ENCODE results near the gene SIVA1.

The SIVA1 gene, protein sequence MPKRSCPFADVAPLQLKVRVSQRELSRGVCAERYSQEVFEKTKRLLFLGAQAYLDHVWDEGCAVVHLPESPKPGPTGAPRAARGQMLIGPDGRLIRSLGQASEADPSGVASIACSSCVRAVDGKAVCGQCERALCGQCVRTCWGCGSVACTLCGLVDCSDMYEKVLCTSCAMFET
- 8.8 to 50.7 (median 21.9) reads per million in 17 experiments for total RNA-seq

DNA sequence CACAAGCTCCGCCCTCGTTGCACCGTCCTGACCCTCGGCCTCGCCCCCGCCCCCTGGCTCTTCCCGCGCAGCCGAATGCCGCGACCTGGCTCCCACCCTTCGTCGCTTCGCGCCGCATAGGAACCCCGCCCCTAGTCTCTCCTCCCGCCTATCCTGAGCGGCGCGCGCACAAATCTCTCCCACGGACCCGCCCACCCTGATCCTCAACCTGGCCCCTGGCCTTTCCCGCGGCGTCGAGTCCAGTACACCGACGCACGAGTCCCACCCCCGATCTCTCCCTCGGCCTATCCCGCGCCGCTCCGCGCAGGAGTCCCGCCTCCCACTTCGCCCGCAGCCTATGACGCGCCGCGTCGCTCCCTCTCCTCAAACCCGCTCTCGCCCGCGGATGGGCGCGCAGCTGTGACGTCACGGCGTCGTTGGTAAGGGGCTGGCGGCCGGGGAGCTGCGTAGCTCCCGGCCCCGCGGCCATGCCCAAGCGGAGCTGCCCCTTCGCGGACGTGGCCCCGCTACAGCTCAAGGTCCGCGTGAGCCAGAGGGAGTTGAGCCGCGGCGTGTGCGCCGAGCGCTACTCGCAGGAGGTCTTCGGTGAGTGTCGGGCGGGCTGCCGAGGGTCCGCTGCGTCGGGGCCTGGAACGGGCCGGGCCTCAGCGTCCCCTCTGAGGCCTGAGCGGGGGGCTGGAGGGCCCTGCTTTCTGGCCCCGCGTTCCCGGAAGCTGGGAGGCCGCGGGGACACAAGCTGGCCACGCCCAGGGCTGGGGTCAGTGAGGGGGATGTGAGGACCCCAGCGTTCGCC lies at the start of gene SIVA1:
Gene SIVA1 (plus strand): TSS at position 413 of the 793 bp plus-strand sequence. CDS start 55 bp downstream, at position 468.
- DNase-seq, result peak; percentile 100

DNA sequence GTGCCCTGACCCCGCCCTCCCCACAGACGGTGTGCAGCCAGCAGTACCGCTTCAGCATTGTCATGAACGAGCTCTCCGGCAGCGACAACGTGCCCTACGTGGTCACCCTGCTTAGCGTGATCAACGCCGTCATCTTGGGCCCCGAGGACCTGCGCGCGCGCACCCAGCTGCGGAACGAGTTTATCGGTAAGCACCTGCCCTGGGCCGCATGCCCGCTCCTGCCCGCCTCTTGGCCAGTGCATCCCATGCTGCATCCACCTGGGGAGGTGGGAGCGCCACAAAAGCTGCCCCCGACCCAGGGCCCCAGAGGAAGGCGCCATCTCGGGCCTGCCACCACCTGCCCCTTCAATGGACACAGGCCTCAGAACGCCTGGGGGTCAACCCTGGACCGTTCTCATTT lies 49.7 kb upstream of the SIVA1 start:
- no peak for DNase-seq

DNA sequence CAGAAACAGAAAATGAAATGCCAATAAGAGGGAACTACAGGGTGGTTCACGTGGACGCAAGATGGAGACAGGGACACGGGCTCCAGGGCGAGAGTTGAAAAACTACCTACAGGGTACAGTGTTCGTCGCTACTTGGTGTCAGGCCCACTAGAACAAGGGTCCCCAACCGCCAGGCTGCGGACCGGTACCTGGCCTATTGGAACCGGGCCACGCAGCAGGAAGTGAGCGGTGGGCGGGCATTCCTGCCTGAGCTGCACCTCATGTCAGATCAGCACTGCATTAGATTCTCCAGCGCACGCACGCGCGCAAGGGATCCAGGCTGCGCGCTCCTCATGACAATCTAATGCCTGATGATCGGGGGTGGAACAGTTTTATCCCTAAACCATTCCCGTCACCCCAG lies 48.7 kb upstream of the SIVA1 start:
- DNase-seq, result no peak

DNA sequence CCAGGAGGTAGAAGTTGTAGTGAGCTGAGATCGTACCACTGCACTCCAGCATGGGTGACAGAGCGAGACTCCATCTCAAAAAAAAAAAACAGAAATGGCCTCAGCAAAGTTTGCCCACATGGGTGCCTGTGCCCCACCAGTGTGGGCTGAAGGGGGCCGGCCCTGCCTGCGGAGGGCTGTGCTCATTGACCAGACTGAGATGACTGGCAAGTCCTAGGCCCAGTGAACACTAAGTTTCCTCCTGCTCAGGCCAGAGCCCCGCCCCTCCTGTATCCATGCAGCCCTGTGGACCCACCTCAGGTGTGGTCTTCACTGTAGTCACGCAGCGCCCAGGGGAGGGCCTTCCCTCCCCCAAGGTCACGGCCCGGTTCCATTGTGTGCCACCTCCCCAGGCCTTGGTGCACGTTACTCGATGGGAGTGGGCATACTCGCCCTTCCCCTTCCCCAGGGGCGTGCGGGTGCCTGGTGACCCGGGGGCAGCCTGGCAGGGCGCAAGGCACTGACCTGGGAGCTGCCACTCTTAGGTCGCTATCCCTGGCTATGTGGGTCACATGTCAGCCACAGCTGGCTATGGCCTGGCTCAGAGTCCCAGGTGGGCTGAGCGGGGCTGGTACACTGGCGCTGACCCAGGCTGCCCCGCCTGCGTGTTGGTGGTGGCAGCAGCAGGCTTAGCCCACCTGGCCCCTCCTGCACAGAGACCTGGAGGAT lies 47.5 kb upstream of the SIVA1 start:
- no peak for DNase-seq

DNA sequence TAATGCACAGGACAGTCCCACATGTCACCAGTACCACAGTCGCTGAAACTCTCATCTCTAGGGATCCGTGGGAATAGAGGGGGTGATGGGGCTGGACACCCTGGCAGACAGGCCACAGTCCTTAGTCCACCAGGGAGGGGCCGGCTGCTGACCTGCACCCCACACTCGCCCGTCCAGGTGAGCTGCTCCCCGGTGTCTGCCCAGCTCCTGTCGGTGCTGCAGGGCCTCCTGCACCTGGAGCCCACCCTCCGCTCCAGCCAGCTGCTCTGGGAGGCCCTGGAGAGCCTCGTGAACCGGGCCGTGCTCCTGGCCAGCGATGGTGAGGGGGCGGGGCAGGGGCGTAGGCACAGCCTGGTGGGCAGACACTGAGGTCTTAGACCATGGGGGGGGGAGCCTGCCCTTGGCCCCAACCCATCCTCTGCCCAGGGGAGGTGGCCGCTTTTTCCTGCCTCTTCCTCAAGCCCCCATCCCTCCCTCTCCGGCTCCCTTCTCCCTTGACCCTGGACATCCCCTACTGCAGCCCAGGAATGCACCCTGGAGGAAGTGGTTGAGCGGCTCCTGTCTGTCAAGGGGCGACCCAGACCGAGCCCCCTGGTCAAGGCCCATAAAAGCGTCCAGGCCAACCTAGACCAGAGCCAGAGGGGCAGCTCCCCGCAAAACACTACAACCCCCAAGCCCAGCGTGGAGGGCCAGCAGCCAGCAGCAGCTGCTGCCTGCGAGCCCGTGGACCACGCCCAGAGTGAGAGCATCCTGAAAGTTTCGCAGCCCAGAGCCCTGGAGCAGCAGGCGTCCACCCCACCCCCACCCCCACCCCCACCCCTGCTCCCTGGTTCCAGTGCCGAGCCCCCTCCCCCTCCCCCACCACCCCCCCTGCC lies 46.0 kb upstream of the SIVA1 start:
- no peak for DNase-seq

DNA sequence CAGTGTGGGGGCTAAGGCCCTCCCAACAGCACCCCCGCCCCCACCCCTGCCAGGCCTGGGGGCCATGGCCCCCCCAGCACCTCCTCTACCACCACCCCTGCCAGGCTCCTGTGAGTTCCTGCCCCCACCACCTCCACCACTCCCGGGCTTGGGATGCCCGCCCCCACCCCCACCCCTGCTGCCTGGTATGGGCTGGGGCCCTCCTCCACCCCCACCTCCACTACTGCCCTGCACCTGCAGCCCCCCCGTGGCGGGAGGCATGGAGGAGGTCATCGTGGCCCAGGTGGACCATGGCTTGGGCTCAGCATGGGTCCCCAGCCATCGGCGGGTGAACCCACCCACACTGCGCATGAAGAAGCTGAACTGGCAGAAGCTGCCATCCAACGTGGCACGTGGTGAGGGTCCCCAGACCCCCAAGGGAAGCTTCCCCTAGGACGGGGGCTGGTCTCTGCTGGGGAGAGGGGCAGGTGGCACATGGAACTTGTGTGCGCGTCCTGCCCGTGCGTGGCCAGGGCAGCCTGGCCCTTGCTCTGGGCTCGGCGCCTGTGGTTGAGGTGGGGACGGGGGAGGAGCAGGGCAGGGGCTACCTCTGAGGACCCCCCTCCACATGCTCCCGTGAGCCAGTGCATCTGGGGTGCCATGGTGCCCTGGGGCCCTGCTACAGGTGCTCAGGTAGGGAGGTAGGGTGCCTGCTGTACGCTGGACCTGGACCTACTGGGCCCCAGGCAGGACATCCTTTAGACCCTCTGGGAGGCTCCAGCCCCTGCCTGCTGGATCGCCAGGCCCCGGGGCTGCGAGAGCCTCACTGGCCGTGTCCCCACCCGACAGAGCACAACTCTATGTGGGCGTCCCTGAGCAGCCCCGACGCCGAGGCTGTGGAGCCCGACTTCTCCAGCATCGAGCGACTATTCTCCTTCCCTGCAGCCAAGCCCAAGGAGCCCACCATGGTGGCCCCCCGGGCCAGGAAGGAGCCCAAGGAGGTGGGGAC lies 45.0 kb upstream of the SIVA1 start:
- no peak for DNase-seq

DNA sequence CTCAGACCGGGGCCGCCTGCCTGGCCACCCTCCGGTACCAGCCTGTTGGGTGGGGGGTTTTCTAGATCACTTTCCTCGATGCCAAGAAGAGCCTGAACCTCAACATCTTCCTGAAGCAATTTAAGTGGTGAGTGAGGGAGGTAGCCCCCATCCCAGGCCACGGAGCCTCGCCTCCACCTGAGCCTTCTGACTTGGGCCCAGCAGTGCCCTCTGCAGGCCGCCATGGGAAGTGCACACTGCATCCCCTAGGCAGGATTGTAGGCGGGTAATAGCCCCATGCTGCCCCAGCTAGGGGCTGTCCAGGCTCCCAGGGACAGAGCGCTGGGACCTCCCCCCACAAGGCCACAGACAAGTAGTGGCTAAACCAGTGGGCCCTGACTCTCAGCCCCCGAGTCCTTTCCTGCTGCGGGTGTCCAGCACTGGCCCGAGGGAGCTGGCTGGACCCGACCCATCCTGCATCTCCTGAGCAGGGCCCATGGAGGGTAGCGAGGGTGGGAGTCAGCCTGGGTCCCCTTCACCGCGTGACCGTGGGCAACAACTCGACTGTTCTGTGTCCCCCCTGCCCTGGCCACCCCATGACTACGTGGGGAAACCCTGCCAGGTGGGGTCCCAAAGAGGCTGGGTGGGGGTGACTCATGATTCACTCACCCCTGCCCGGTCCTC lies 44.2 kb upstream of the SIVA1 start:
- peak; percentile 65 to 84 (median 74) for DNase-seq

DNA sequence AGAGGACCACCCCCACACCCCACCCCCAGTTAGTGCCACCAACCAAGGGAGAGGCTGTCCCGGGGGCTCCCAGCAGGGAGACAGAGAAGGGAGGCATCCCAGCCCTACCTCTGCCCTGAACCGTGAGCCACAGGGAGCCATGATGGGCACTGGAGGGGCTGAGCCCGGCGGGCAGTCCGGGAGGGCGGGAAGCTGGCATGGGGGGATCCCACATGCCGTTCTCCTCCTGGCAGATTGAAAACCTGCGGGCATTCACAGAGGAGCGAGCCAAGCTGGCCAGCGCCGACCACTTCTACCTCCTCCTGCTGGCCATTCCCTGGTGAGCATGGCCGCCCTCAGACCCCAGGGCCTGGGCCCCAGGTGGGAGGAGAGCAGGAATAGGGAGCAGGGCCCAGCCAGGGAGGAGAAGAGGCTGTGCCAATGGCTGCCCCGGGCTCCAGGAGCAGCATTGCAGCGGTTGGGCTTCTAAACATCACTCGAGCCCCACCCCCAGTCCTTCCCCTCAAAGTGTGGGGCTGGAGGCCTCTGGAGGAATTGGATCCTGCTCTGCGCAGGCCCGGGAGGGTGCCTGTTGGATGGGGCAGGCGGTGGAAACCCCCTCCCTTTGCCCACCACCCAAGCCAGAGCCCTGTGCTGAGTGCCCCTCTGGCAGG lies 43.4 kb upstream of the SIVA1 start:
- no peak for DNase-seq

DNA sequence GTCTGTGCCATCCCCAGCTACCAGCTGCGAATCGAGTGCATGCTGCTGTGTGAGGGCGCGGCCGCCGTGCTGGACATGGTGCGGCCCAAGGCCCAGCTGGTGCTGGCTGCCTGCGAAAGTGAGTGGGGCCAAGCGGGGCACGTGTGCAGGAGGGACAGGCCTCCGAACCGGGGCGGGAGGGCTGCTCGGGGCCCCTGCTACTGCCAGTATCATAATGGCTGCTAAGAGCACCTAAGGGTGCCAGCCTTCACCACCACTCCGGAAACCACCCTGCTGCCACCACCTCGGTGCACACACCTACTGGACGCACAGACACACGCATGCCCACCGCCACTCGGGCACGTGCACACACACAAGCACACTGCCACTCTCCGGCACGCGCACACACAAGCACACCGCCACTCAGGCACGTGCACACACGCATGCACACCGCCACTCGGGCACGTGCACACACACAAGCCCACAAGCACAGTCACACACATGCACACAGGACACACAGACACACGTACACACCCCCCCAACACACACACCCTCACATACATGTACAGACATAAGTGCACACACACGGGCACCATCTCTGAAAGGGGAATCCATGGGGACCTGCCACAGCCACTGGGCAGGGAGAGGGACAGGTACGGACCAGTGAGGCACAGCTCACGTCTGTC lies 42.7 kb upstream of the SIVA1 start:
- no peak for DNase-seq

DNA sequence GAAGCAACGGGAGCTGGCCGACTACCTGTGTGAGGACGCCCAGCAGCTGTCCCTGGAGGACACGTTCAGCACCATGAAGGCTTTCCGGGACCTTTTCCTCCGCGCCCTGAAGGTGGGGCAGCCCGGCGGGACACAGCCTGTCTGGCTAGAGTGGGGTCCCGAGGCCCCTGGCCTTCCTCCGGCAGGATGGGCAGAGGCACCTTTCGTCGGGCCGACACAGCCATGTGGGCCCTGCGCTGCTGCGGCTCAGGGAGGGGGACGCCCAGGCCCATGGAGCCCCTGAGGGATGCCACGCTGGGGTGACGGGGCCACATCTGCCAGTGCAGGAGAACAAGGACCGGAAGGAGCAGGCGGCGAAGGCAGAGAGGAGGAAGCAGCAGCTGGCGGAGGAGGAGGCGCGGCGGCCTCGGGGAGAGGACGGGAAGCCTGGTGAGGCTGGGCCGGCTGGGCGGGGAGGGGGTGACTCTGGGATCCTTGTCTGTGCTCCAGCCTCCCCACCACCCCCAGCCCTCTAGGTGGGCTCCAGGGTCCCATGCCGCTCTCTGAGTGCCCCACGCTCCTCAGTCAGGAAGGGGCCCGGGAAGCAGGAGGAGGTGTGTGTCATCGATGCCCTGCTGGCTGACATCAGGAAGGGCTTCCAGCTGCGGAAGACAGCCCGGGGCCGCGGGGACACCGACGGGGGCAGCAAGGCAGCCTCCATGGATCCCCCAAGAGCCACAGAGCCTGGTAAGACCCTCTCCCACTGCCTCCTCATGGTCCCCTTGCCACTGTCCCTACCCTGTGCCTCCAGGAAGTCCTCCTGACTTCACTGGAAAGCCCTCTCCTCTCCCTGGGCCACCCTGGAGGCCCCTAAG lies 39.8 kb upstream of the SIVA1 start:
- peak in 2 of 4 experiments; percentile 32 to 36 for DNase-seq

DNA sequence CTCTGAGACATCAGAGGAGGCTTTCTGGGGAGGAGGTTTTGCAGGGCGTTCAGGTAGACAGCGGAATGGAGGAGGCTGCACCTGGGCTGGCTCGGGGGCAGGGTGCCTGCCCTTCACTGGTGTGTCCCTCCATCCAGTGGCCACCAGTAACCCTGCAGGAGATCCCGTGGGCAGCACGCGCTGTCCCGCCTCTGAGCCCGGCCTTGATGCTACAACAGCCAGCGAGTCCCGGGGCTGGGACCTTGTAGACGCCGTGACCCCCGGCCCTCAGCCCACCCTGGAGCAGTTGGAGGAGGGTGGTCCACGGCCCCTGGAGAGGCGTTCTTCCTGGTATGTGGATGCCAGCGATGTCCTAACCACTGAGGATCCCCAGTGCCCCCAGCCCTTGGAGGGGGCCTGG lies 38.9 kb upstream of the SIVA1 start:
- no peak for DNase-seq

DNA sequence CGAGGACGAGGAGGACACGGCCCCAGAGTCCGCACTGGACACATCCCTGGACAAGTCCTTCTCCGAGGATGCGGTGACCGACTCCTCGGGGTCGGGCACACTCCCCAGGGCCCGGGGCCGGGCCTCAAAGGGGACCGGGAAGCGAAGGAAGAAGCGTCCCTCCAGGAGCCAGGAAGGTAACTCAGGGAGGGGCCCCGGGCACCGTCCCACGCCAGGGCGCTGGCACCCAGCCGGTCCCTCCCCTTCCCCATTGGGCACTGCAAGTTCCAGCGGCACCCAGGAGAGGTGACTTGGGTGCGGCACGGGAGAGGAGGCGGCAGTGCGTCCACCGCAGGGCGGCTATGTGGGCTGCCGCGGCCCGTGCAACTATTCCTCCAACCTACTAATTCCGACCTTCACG lies 38.3 kb upstream of the SIVA1 start:
- DNase-seq, result no peak

DNA sequence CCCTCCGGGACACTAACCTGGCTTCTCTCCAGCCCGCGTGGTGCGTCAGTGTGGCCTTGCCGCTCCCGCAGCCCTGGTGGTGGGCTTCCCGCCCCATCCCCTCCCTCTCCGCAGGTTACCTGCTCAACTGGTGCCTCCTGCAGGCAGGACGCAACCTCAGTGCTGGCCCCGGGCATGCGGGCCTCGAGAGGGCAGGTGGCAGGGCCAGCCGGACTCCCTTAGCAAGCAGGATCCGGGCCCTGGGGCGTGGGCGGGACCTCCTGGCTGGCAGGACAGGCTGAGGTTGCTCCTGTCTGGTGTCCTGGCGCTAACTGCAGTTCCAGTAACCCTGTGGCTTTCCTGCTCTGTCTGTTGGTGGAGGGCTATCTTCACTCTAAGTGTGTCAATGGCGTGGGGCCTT lies 37.5 kb upstream of the SIVA1 start:
- DNase-seq, result no peak

DNA sequence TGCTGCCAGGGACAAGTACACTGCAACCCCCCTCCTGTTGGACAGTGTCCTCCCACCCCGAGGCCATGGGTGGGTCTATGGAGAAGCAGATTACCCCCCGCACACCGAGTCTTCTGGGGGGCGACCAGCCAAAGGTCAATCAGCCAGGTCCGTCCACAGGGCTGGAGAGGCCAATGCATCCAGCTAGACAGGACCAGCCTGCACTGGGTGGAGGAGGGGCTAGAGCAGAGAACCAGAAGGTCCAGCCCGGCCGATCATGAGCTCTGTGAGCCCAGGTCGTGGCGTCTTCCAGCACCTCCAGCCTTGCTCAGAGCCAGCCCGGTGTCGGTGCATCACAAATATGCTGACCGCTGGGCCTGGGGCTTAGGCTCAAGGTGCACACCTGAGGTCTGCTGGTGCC lies 37.1 kb upstream of the SIVA1 start:
- no peak for DNase-seq

DNA sequence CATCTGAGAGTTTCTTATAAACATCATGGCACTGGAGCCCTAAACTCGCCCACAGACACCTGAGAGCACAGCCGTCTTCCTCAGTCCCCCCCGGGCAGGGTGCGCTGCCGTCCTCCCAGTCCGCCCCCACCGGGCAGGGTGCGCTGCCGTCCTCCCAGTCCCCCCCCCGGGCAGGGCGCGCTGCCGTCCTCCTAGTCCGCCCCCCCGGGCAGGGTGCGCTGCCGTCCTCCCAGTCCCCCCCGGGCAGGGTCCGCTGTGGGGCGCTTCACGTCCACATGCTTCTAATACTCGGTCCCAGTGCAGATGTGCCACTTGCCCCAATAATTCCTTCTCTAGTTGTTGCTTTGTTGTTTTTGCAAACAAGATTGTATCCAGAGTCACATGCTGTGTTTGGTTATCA lies 35.8 kb upstream of the SIVA1 start:
- no peak for DNase-seq

DNA sequence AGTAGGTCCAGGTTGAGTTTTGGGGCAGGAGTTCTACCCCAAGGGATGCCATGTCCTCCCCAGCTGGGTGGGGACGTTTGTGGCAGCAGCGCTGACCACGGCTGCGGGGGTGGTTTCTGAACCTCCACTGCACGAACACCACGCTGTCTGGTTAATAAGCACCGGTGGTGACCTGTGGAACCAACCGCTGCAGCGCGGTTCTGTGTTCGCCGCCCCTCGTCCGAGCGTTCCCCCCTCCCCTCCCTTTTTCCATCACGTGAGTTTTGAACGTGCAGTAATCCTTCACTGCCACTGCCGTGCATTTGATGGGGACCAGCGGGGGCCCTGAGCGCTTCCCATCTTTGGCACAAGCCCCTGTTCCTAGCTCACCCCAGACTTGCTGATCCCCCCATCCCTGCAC lies 35.3 kb upstream of the SIVA1 start:
- no peak for DNase-seq

DNA sequence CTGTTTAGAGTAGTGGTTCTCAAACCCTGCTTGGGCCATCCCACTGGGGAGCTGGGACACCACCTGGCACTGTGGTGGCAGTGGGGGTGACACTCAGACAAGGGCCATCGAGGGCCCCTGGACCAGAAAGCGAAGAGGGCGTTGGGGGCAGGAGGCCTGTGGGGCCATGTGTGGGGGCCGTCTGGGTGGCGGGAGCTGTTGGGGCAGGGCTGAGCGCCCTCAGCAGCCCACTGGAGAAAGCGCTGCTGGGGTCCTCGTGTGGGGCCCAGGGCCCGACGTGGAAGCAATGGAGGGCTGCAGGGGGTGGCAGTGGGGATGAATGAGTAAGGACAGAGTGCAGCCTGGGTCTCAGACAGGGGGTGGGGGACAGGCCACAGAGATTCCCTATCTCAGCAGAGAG lies 34.8 kb upstream of the SIVA1 start:
- DNase-seq, result no peak

DNA sequence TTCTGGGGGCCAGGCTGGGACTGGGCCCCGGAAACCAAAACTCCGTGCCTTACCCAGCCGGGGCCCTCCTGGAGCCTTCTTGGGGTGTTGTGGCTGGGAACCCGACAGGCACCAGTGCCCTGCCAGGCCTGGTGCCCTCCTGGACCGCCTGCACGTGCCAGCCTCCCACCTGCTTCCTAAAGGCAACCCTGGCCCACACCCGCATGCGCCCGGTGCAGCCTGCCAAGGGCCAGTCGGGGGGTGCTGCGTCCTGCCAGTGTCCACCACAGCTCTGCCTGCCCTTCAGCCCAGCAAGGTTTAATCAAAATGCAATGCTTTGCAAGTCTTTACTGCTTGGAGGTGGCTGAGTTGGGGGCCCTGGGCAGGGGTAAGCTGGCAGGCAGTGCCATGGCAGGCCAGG lies 34.1 kb upstream of the SIVA1 start:
- no peak for DNase-seq

DNA sequence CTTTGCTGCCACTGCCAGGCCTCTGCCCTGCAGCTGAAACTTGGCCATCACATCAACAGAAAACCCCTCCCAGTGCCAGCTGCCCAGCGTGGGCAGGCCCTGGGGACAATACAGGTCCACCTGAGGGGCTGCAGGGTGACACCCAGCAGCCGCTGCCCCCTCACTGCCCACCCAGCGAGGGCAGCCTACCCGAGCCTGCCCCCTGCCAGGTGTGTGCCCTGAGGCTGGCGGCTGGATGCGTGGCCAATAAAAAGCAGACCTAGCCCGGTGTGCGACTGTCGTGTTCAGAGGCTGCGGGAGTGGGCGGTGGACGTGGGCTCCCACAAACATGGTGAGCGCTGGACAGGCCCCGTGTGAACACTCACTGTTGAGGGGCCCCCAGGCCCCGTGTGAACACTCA lies 33.6 kb upstream of the SIVA1 start:
- no peak for DNase-seq

Data from suppressor macrophage (primary cell).